Glomerular visceral epithelial cell (primary cell): Measurements from ENCODE around the gene C16orf86.

Experiments
- DNase-seq: peaks from one replicate; pipeline ENCODE4 v3.0.0-alpha.2; 2016; ENCODE audit errors: extremely low spot score

Gene C16orf86

GRCh38 chr16:67667453-67667816 lies 821 bp downstream of the C16orf86 start:
- DNase-seq = no peak

- peak; percentile 91 for DNase-seq
Measured at GRCh38 chr16:67667817-67668494, 1.3 kb downstream of the C16orf86 start.

GRCh38 chr16:67668495-67669157 lies 2.0 kb downstream of the C16orf86 start:
- DNase-seq = no peak

GRCh38 chr16:67669499-67670101 lies 3.0 kb downstream of the C16orf86 start:
- no peak for DNase-seq

GRCh38 chr16:67672306-67672705 lies 5.7 kb downstream of the C16orf86 start:
- DNase-seq = no peak

- DNase-seq = peak; percentile 74
Measured at GRCh38 chr16:67672739-67673662, 6.4 kb downstream of the C16orf86 start.

GRCh38 chr16:67673712-67674580 lies 7.3 kb downstream of the C16orf86 start:
- DNase-seq = no peak

GRCh38 chr16:67674851-67675578 lies 8.4 kb downstream of the C16orf86 start:
- DNase-seq = no peak

GRCh38 chr16:67675579-67675935 lies 8.9 kb downstream of the C16orf86 start:
- no peak for DNase-seq

- DNase-seq = no peak
Measured at GRCh38 chr16:67675999-67676398, 9.4 kb downstream of the C16orf86 start.

GRCh38 chr16:67676516-67676915 lies 9.9 kb downstream of the C16orf86 start:
- no peak for DNase-seq

GRCh38 chr16:67676939-67677338 lies 10.3 kb downstream of the C16orf86 start:
- DNase-seq = no peak

- no peak for DNase-seq
Measured at GRCh38 chr16:67677712-67678111, 11.1 kb downstream of the C16orf86 start.

GRCh38 chr16:67678354-67679023 lies 11.9 kb downstream of the C16orf86 start:
- no peak for DNase-seq

GRCh38 chr16:67679935-67680897 lies 13.6 kb downstream of the C16orf86 start:
- DNase-seq = no peak

GRCh38 chr16:67683767-67684166 lies 17.2 kb downstream of the C16orf86 start:
- DNase-seq = no peak

GRCh38 chr16:67685388-67686112 lies 18.9 kb downstream of the C16orf86 start:
- DNase-seq = no peak
